PC-3 (cell line): Measurements from ENCODE around the gene LEP. TPM values are rescaled to one million over a fixed set of nuclear protein-coding genes. Genes with fewer than 3 reads are reported as not detected.

Experiments
- ATAC-seq: fragments of 200-7000 bp; cut with Tn5 transposase; 2 replicates; pipeline ENCODE4 v1.9.1; 2020; ENCODE audit warnings: mild to moderate bottlenecking, moderate library complexity
- BruUV-seq: library from RNA; stranded (reverse); fragments of 400-500 nt; replicated peaks from 2 replicates; lab custom pipeline; 2021; lab: Mats Ljungman, UMichigan
- CTCF ChIA-PET: fragments of 300-600 bp; sonication (Branson Sonifier 250); formaldehyde crosslinking; loops from one replicate; lab custom pipeline; 2022; ENCODE audit warnings: antibody characterized with exemption; lab: Charles Lee
- POLR2A ChIA-PET: fragments of 300-600 bp; sonication (Branson Sonifier 250); formaldehyde crosslinking; loops from one replicate; lab custom pipeline; 2022; ENCODE audit warnings: antibody characterized with exemption; ENCODE audit not compliant: unreplicated experiment; lab: Charles Lee
- DNase-seq: peaks from one replicate; pipeline ENCODE4 v3.0.0-alpha.2; 2015
- H2AFZ ChIP-seq: fragments of 300-600 bp; sonication (generic); 2 replicates; pipeline ENCODE4 v1.6.0; 2016; ENCODE audit warnings: antibody characterized with exemption, low read length
- H3F3A ChIP-seq: fragments of 300-600 bp; sonication (generic); one replicate; pipeline ENCODE4 v1.6.0; 2017; ENCODE audit warnings: antibody characterized with exemption, low read length, control low read depth, mild to moderate bottlenecking; ENCODE audit not compliant: unreplicated experiment
- H3K27ac ChIP-seq: fragments of 300-600 bp; sonication (generic); 2 replicates; pipeline ENCODE4 v1.5.1; 2016; ENCODE audit warnings: mild to moderate bottlenecking, low read length
- H3K27me3 ChIP-seq: fragments of 300-600 bp; sonication (generic); 2 replicates; pipeline ENCODE4 v1.6.1; 2016; ENCODE audit warnings: low read length, mixed read lengths
- H3K36me3 ChIP-seq: fragments of 300-600 bp; sonication (generic); 2 replicates; pipeline ENCODE4 v1.6.1; 2016; ENCODE audit warnings: low read depth, mixed run types, low read length, mixed read lengths
- H3K4me1 ChIP-seq: fragments of 300-600 bp; sonication (generic); 2 replicates; pipeline ENCODE4 v1.5.1; 2016; ENCODE audit warnings: low read length; ENCODE audit not compliant: insufficient read depth
- H3K4me2 ChIP-seq: fragments of 300-600 bp; sonication (generic); 2 replicates; pipeline ENCODE4 v1.6.0; 2016; ENCODE audit warnings: low read length
- H3K4me3 ChIP-seq: fragments of 300-600 bp; sonication (generic); 2 replicates; pipeline ENCODE4 v1.5.1; 2016; ENCODE audit warnings: mild to moderate bottlenecking, low read length, mixed read lengths
- H3K79me2 ChIP-seq: fragments of 300-600 bp; sonication (generic); 2 replicates; pipeline ENCODE4 v1.6.1; 2017; ENCODE audit warnings: low read length, mixed read lengths
- H3K9ac ChIP-seq: fragments of 300-600 bp; sonication (generic); 2 replicates; pipeline ENCODE4 v1.6.0; 2016; ENCODE audit warnings: mild to moderate bottlenecking, low read length
- H3K9me2 ChIP-seq: fragments of 300-600 bp; sonication (generic); replicated peaks from 2 replicates; pipeline ENCODE4 v1.6.1; 2016; ENCODE audit warnings: mixed run types, low read length, mixed read lengths
- H3K9me3 ChIP-seq: fragments of 300-600 bp; sonication (generic); 2 replicates; pipeline ENCODE4 v1.6.1; 2016; ENCODE audit warnings: low read length, mixed read lengths
- H4K20me1 ChIP-seq: fragments of 300-600 bp; sonication (generic); 2 replicates; pipeline ENCODE4 v1.6.1; 2016; ENCODE audit warnings: low read length, mixed read lengths
- CTCF ChIP-seq: fragments of 300-600 bp; sonication (generic); conservative IDR thresholded peaks from 2 replicates; pipeline ENCODE4 v1.5.1; 2017; ENCODE audit warnings: antibody characterized with exemption, low read depth, mild to moderate bottlenecking, low read length
- EZH2 ChIP-seq: fragments of 300-600 bp; sonication (generic); IDR thresholded peaks from one replicate; pipeline ENCODE4 v1.6.1; 2017; ENCODE audit warnings: antibody characterized with exemption, mild to moderate bottlenecking, low read length; ENCODE audit not compliant: unreplicated experiment
- EZH2phosphoT487 ChIP-seq: fragments of 300-600 bp; sonication (generic); IDR thresholded peaks from 2 replicates; pipeline ENCODE4 v1.6.1; 2018; ENCODE audit warnings: mild to moderate bottlenecking, antibody characterized with exemption, low read length, borderline replicate concordance
- intact Hi-C: fragments of 100-400 bp; cut with micrococcal nuclease; formaldehyde crosslinking; loops from 2 replicates; pipeline ENCODE4 v1.9.0; 2023
- total RNA-seq: library from RNA; depleted of rRNA; stranded (reverse); fragments of >200 nt; gene quantifications from 2 replicates; pipeline ENCODE4 v1.2.3, GENCODE V29; 2014

The LEP gene
- total RNA-seq, 1 experiment from 2014 or later, result not detected

- no peaks in the 10 kb centered on the region for H4K20me1 ChIP-seq
- no peaks in the 10 kb centered on the region for H3K79me2 ChIP-seq
- CTCF ChIA-PET, result no interaction called here
- H2AFZ ChIP-seq, result no peak overlapping the region
- H3K27me3 ChIP-seq, result no peaks in the 10 kb centered on the region
- H3K4me1 ChIP-seq, result no peaks in the 10 kb centered on the region
- BruUV-seq, result no TSS peak
- DNase-seq (no peak), ATAC-seq (no peak)
- no peaks in the 10 kb centered on the region for H3F3A ChIP-seq
- H3K4me3 ChIP-seq, result no peak overlapping the region
- no peaks in the 10 kb centered on the region for H3K36me3 ChIP-seq
- H3K9me3 ChIP-seq, result no peaks in the 10 kb centered on the region
- TF ChIP-seq EZH2phosphoT487, result no peak
- no peak for TF ChIP-seq EZH2
- no peak for TF ChIP-seq CTCF
- H3K4me2 ChIP-seq, result no peak overlapping the region
- no peak overlapping the region for H3K9ac ChIP-seq
- H3K27ac ChIP-seq, result no peak overlapping the region
- H3K9me2 ChIP-seq, result no peaks in the 10 kb centered on the region
- intact Hi-C loops, result no loop called here
- POLR2A ChIA-PET, result no interaction called here
Measured at GRCh38 chr7:128271942-128272481, 30.9 kb downstream of the LEP start.

GRCh38 chr7:128274246-128274883 lies 33.3 kb downstream of the LEP start:
- ChIA-PET CTCF (no interaction called here), POLR2A (no interaction called here)
- DNase-seq (no peak), ATAC-seq (no peak)
- no TSS peak for BruUV-seq
- TF ChIP-seq EZH2 (no peak), CTCF (no peak)
- Histone ChIP-seq H3K4me1 (no peaks in the 10 kb centered on the region), H2AFZ (no peak overlapping the region), H3K9ac (no peak overlapping the region), H3K27ac (no peak overlapping the region), H3K9me3 (no peaks in the 10 kb centered on the region), H3K4me3 (no peak overlapping the region), H3K4me2 (no peak overlapping the region), H3K27me3 (no peaks in the 10 kb centered on the region), H3K79me2 (no peaks in the 10 kb centered on the region), H4K20me1 (no peaks in the 10 kb centered on the region), H3F3A (no peaks in the 10 kb centered on the region), H3K9me2 (no peaks in the 10 kb centered on the region), H3K36me3 (no peaks in the 10 kb centered on the region)
- intact Hi-C loops, result no loop called here

- POLR2A ChIA-PET, result no interaction called here
Measured at GRCh38 chr7:128274884-128275603, 34.0 kb downstream of the LEP start.

More at GRCh38 chr7:128274884-128275603, 34.0 kb downstream of the LEP start:
- CTCF ChIA-PET, result no interaction called here
- Histone ChIP-seq H3K36me3 (no peaks in the 10 kb centered on the region), H3K9ac (no peak overlapping the region), H3F3A (no peaks in the 10 kb centered on the region), H3K9me3 (no peaks in the 10 kb centered on the region), H3K4me2 (no peak overlapping the region), H3K79me2 (no peaks in the 10 kb centered on the region), H3K4me1 (no peaks in the 10 kb centered on the region), H3K27me3 (no peaks in the 10 kb centered on the region), H3K9me2 (no peaks in the 10 kb centered on the region), H2AFZ (no peak overlapping the region), H4K20me1 (no peaks in the 10 kb centered on the region), H3K27ac (no peak overlapping the region), H3K4me3 (no peak overlapping the region)
- TF ChIP-seq EZH2 (no peak), EZH2phosphoT487 (no peak), CTCF (no peak)
- DNase-seq, result no peak
- intact Hi-C loops, result no loop called here
- ATAC-seq, result no peak
- no TSS peak for BruUV-seq
